GM19395 (cell line): ENCODE data around the gene TYR.
"Not testable (repeated sequence)": the region's sequence is repeated elsewhere in the genome, so short reads cannot be mapped to it uniquely, and the experiment has no call there.

ENCODE experiments used
- ATAC-seq: cut with Tn5 transposase; IDR thresholded peaks from one replicate; pipeline ENCODE4 v1.9.1; 2021; ENCODE audit warnings: mild to moderate bottlenecking, moderate library complexity; ENCODE audit not compliant: unreplicated experiment

TYR gene

GRCh38 chr11:89267660-89268302, 90.1 kb downstream of the TYR start:
- ATAC-seq = no peak

DNA sequence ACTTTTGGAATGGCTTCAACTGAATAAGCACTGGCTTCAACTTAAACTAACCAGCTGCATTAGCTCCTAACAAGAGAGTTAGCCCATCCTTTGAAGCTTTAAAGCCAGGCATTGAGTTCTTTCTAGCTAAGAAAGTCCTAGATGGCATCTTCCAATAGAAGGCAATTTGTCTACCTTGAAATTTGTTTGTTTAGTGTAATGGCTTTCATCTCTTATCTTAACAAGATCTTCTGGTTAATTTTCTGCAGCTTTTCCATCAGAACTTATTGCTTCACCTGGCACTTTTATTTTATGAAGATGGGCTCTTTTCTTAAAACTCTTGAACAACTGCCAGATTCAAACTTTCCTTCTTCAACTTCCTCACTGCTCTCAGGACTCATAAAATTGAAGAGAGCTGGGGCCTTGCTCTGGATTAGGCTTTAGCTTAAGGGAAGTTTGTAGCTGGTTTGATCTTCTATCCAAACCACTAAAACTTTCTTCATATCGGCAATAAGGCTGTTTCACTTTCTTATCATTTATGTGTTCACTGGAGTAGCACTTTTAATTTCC, 94.9 kb downstream of the TYR start:
- ATAC-seq = not testable (repeated sequence)

GRCh38 chr11:89273220-89273619, 95.5 kb downstream of the TYR start:
- not testable (repeated sequence) for ATAC-seq

DNA sequence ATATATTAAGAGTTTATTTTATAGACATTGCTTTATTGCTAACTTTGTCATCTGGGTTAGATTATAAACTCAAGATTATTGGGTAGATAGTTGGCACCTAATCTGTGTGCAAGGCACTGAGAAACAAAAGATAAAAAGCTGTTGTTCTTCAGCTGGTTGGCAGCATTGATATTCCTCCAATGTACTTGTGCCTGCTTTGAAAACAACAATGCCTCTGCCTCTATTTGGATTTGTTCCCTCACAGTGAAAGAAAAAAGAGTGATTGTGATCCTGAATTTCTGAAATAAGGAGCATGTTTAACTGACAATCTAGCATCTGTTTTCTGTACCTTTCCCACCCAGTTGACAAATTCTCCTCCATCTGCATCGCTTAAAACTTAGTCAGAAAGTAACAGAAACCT, 98.3 kb downstream of the TYR start:
- no peak for ATAC-seq

GRCh38 chr11:89279176-89279575, 101.5 kb downstream of the TYR start:
- no peak for ATAC-seq

- ATAC-seq = not testable (repeated sequence)
These were observed 103.5 kb downstream of the TYR start for GRCh38 chr11:89281032-89281677.

GRCh38 chr11:89286601-89287000, 108.9 kb downstream of the TYR start:
- not testable (repeated sequence) for ATAC-seq

DNA sequence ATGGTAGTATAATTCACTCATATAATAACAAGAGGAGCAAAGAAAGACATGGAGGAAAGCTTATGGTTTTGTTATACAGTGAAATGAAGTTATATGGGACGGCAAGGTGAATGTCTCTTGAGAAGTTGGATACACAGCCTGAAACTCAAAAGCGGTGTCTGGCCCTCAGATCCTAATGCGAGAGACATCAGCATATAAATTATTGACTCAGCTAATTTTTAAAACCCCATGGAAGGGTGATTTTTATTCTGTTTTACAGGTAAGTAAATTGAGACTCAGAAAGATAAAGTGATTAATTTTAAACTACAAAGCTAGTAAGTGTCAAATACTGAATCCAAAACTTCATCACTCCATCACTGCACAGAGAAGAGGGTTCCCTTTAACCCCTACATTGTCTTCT, 110.3 kb downstream of the TYR start:
- ATAC-seq = not testable (repeated sequence)

DNA sequence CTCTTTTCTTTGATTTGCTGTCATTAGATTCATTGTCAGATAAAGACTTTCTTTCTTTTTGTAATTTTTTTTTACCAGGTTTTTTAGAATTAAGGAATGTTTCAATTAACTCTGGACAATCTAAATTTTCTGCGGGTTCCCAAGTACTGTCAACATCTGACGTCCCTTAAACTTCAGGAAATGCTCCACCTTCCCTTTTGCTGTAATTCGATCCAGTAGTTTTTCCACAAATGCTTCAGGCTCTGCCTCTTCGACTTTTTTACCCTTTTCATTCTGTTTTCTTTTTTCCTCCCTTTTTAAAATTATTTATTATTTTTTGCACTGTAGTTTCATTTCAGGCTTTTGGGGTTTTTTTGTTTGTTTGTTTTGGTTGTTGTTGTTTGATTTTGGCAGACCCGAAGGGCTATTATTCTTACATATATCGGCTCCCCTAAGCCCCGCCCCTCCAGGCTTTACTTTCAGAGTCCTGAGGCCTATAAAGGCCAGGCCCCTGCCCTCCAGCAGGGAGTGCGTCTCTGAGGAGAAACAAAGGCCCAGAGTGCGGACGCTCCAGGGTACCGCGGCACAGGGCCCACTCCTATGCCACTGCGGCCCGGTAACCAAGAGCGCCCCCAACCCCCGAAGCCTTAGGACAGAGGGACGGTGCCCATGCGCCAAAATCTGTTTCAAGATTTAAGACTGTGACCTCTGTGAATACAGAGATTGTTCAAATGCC, 116.4 kb downstream of the TYR start:
- no peak for ATAC-seq

DNA sequence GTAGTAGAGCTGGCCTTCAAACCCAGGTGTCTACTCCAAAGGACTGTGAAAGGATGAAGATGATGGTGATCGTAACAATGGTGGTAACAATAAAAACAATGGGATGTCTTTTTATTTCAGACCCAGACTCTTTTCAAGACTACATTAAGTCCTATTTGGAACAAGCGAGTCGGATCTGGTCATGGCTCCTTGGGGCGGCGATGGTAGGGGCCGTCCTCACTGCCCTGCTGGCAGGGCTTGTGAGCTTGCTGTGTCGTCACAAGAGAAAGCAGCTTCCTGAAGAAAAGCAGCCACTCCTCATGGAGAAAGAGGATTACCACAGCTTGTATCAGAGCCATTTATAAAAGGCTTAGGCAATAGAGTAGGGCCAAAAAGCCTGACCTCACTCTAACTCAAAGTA, 117.3 kb downstream of the TYR start:
- ATAC-seq = not testable (repeated sequence)

DNA sequence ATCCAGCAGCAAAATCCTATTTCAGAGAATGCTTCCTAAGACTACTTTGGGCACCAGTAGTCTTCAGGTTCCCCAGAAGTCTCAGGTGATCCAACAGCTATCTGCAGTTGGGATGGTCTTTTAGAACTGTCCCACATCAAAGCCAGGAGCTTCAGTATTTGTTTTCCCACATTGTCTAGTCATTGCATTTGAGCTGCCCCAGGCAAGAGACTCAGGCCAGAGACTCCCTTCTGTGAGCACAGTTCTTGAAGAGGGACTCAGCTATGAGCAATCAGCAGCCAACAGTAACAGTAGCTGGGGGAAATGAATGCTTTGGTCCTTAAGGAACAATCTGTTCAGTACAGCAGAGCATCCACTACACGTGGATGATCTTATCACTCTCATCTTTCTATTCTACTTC, 125.4 kb downstream of the TYR start:
- not testable (repeated sequence) for ATAC-seq

DNA sequence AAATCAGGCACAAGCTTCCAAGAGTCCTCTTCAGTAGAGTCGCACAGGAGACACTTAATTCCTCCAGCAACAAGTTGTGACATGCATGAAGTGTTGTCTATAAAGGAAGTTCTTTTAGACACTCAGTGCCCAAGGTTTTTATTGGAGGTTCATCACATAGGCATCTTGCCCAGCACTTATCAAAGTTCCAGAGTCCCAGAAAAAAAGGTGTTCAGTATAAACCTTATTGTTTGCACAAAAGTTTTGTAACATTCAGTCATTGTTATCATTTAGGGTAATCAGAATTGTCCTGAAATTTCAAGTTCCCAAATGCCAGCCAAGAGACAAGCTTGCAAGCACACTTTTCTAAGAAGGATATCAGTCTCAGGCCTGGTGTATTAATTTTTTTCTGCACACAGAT, 130.6 kb downstream of the TYR start:
- ATAC-seq = not testable (repeated sequence)

DNA sequence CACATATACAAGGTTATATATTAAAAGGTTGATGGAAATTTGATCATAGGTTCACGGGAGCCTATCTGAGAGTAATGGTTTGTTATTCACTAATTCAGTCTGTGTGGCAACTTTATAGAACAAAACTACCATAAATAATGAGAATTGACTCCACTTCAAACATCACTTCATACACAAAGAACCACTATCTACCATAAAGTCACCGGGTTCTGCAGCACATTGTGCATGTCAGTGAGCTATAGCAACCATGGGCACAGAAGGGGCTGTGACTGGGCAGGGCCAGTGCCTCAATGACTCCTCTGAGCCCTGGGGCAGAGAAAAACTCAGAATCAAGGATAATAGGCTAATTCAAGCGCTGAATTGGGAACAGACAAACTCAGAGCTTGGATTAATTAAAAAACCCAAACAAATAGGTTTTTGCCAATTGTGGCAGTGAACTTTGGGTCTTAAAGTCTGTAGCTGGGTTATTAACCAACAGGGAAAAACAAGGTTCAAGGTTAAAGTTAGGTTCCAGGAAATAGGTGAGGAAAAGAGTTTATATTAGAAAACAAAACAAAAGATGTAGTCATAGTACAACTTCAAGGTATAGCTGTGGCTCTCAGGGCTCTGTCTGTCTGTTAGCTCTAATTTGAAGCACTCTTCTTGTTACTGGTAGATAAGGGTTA, 131.8 kb downstream of the TYR start:
- not testable (repeated sequence) for ATAC-seq

GRCh38 chr11:89310607-89311006, 132.9 kb downstream of the TYR start:
- ATAC-seq = not testable (repeated sequence)

DNA sequence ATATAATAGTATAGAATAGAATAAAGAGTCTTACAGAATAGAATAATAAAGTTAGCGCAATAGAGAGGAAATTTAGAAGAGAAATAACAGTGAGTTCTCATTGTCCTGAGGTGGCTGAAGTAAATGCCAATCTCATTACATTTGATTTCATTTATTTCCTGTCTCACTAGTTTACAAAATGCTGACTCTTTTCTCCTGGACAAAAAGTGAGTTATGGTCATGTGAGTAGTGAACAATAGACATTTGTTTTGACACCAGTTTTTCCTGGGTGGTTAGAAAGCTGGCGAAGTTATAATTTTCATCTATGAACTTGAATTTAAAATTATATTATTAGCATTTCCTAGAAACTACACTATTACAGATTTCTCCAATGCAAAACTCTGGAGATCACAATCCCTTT, 143.7 kb downstream of the TYR start:
- no peak for ATAC-seq

DNA sequence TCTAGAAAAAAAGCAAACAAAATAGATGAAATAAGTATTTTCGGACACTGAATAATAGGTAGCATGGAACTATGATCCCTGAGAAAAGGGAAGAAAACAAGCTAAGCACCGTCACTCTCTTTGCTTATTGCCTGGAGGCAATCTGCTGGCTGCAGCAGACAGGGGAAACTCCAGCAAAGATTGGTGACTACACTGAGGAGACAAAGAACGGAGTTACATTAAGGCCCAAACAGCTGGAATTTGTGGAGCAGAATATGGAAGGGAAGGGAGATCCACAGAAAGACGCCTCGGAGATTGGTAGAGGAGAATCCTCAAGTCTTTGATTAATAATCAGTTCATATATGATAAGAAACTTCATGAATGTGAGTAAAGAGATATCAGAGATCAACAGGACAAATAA, 150.2 kb downstream of the TYR start:
- no peak for ATAC-seq

GRCh38 chr11:89331940-89332339, 154.3 kb downstream of the TYR start:
- ATAC-seq = not testable (repeated sequence)

DNA sequence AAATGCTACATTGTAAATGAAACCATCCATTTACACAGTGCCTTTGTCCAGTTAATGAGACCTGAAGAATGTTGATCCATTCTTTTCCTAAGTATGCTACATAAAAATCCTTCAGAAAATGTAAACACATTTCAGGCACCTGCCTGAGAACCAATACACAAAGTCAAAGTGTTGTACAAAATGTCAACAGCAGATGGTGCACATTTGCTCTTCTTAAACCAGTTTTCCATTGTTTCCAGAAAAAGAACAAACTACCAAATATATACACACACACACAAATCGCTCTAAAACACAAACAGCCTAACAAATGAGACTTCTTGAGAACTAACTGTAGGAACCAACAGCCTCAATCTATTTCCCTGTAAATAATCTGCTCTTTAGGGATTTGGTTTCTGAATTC, 156.0 kb downstream of the TYR start:
- ATAC-seq = not testable (repeated sequence)

GRCh38 chr11:89337100-89337650, 159.5 kb downstream of the TYR start:
- not testable (repeated sequence) for ATAC-seq

DNA sequence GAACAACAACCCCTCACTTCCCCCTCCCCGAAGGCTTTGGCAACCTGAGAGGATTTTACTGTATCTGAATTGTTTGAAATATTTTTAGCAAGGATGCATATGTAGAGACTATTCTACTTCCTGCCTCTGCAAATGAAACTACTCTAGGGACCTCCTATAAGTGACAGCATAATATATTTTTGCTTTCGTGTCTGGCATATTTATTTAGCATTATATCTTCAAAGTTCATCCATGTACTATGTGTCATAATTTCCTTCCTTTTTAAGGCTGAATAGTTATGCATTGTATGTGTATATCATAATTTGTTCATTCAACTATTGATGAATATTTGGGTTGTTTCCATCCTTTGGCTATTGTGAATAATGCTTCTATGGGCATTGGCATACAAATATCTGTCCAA, 160.4 kb downstream of the TYR start:
- ATAC-seq = not testable (repeated sequence)

- ATAC-seq = not testable (repeated sequence)
These were observed 162.8 kb downstream of the TYR start for GRCh38 chr11:89340450-89340849.
